HG03039 (cell line): Measurements from ENCODE around the gene FRZB.

Source experiments
- ATAC-seq: cut with Tn5 transposase; IDR thresholded peaks from one replicate; pipeline ENCODE4 v1.9.1; 2021; ENCODE audit warnings: mild to moderate bottlenecking, moderate library complexity; ENCODE audit not compliant: unreplicated experiment

FRZB gene

GRCh38 chr2:182807319-182807718 lies 59.1 kb downstream of the FRZB start:
- no peak for ATAC-seq

- no peak for ATAC-seq
These were observed 62.3 kb downstream of the FRZB start for GRCh38 chr2:182804128-182804527.

- no peak for ATAC-seq
These were observed 67.7 kb downstream of the FRZB start for GRCh38 chr2:182798736-182799135.

- no peak for ATAC-seq
These were observed 74.0 kb downstream of the FRZB start for GRCh38 chr2:182792441-182792840.

GRCh38 chr2:182784777-182785176 lies 81.7 kb downstream of the FRZB start:
- ATAC-seq = no peak

GRCh38 chr2:182784058-182784706 lies 82.3 kb downstream of the FRZB start:
- ATAC-seq = no peak
